ENCODE measurements around the gene OPCML.
"Not testable (repeated sequence)": the region's sequence is repeated elsewhere in the genome, so short reads cannot be mapped to it uniquely, and the experiment has no call there.

The OPCML gene

GRCh38 chr11:132438418-132438817 lies 1093.9 kb downstream of the OPCML start:
- no peak for DNase-seq (ENCODE audit: insufficient read length, low spot score)
- no peak for FAIRE-seq

- no peak for FAIRE-seq
- no peak for DNase-seq (ENCODE audit: insufficient read length, low spot score)
These were observed 1101.8 kb downstream of the OPCML start for GRCh38 chr11:132430429-132431062.

GRCh38 chr11:132429685-132430084 lies 1102.6 kb downstream of the OPCML start:
- FAIRE-seq (no peak), DNase-seq (ENCODE audit: insufficient read length, low spot score) (no peak)

GRCh38 chr11:132427611-132428010 lies 1104.7 kb downstream of the OPCML start:
- DNase-seq (ENCODE audit: insufficient read length, low spot score): no peak
- FAIRE-seq: no peak

- FAIRE-seq: no peak
- DNase-seq (ENCODE audit: insufficient read length, low spot score): no peak
These were observed 1107.9 kb downstream of the OPCML start for GRCh38 chr11:132424433-132424832.

GRCh38 chr11:132423266-132423665 lies 1109.0 kb downstream of the OPCML start:
- DNase-seq (ENCODE audit: insufficient read length, low spot score): no peak

GRCh38 chr11:132422722-132423121 lies 1109.6 kb downstream of the OPCML start:
- no peak for DNase-seq (ENCODE audit: insufficient read length, low spot score)
- FAIRE-seq: no peak

More at GRCh38 chr11:132423266-132423665, 1109.0 kb downstream of the OPCML start:
- FAIRE-seq: no peak

GRCh38 chr11:132421555-132421954 lies 1110.7 kb downstream of the OPCML start:
- DNase-seq (ENCODE audit: insufficient read length, low spot score) (no peak), FAIRE-seq (no peak)

- FAIRE-seq (no peak), DNase-seq (ENCODE audit: insufficient read length, low spot score) (no peak)
These were observed 1117.8 kb downstream of the OPCML start for GRCh38 chr11:132414451-132414850.

GRCh38 chr11:132410383-132410782 lies 1121.9 kb downstream of the OPCML start:
- FAIRE-seq (no peak), DNase-seq (ENCODE audit: insufficient read length, low spot score) (no peak)

GRCh38 chr11:132409573-132410355 lies 1122.5 kb downstream of the OPCML start:
- FAIRE-seq (no peak), DNase-seq (ENCODE audit: insufficient read length, low spot score) (no peak)

- FAIRE-seq: no peak
- no peak for DNase-seq (ENCODE audit: insufficient read length, low spot score)
These were observed 1123.4 kb downstream of the OPCML start for GRCh38 chr11:132408877-132409276.

- FAIRE-seq (no peak), DNase-seq (ENCODE audit: insufficient read length, low spot score) (no peak)
These were observed 1126.6 kb downstream of the OPCML start for GRCh38 chr11:132405728-132406127.

- DNase-seq (ENCODE audit: insufficient read length, low spot score) (peak; percentile 13), FAIRE-seq (peak; percentile 37)
These were observed 1130.1 kb downstream of the OPCML start for GRCh38 chr11:132402071-132402684.

GRCh38 chr11:132396318-132396717 lies 1136.0 kb downstream of the OPCML start:
- DNase-seq (ENCODE audit: insufficient read length, low spot score) (no peak), FAIRE-seq (no peak)

- DNase-seq (ENCODE audit: insufficient read length, low spot score) (no peak), FAIRE-seq (no peak)
These were observed 1136.9 kb downstream of the OPCML start for GRCh38 chr11:132395434-132395833.

- FAIRE-seq: no peak
These were observed 1152.8 kb downstream of the OPCML start for GRCh38 chr11:132379540-132379939.

GRCh38 chr11:132373405-132374143 lies 1158.7 kb downstream of the OPCML start:
- FAIRE-seq (no peak), DNase-seq (ENCODE audit: insufficient read length, low spot score) (no peak)

More at GRCh38 chr11:132379540-132379939, 1152.8 kb downstream of the OPCML start:
- DNase-seq (ENCODE audit: insufficient read length, low spot score): no peak

- FAIRE-seq; DNase-seq (ENCODE audit: insufficient read length, low spot score): not testable (repeated sequence)
These were observed 1162.2 kb downstream of the OPCML start for GRCh38 chr11:132370114-132370513.

GRCh38 chr11:132367293-132367692 lies 1165.0 kb downstream of the OPCML start:
- no peak for FAIRE-seq

GRCh38 chr11:132365650-132366049 lies 1166.7 kb downstream of the OPCML start:
- FAIRE-seq: no peak
- no peak for DNase-seq (ENCODE audit: insufficient read length, low spot score)

More at GRCh38 chr11:132367293-132367692, 1165.0 kb downstream of the OPCML start:
- no peak for DNase-seq (ENCODE audit: insufficient read length, low spot score)

Measured in GM19239 (cell line).